ENCODE measurements around the gene NCAM2.

DNA sequence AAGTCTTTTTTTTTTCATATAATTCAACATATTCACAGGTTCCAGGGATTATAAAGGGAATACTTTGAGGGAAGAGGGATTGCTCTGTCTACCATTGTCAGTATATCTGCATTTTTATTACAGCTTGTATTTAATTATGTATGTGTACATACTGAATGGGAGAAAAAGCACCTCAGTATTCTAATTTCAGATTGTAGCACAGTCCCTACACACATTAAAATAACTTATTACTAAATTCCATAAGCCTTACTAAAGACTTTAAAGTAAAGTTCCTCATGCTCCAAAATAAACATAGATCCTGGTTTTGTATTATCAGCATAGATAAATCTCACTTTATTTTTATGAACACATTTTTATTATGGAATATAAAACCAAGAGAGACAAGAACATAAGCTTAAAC lies 134.2 kb downstream of the NCAM2 start:
- TF ChIP-seq SP1 (IDR thresholded peaks at IDR 0.05; ENCODE audit: low read depth) (no peak), POLR2A (IDR thresholded peaks at IDR 0.05; ENCODE audit: borderline replicate concordance, extremely low read depth, insufficient read depth, insufficient read length) (no peak), POLR2AphosphoS5 (IDR thresholded peaks at IDR 0.05; ENCODE audit: low read depth, low read length) (no peak)
- TF ChIP-seq, protein P1, sequence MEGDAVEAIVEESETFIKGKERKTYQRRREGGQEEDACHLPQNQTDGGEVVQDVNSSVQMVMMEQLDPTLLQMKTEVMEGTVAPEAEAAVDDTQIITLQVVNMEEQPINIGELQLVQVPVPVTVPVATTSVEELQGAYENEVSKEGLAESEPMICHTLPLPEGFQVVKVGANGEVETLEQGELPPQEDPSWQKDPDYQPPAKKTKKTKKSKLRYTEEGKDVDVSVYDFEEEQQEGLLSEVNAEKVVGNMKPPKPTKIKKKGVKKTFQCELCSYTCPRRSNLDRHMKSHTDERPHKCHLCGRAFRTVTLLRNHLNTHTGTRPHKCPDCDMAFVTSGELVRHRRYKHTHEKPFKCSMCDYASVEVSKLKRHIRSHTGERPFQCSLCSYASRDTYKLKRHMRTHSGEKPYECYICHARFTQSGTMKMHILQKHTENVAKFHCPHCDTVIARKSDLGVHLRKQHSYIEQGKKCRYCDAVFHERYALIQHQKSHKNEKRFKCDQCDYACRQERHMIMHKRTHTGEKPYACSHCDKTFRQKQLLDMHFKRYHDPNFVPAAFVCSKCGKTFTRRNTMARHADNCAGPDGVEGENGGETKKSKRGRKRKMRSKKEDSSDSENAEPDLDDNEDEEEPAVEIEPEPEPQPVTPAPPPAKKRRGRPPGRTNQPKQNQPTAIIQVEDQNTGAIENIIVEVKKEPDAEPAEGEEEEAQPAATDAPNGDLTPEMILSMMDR (IDR thresholded peaks at IDR 0.05 in 2 of 3, conservative IDR thresholded peaks at IDR 0.05 in 1 of 3; ENCODE audit: borderline replicate concordance in 1 of 3, insufficient read depth in 1 of 3, low read depth in 2 of 3, low read length in 2 of 3), result no peak

Data from HCT116 (cell line).